ENCODE data around the gene RRBP1.
"Not testable (repeated sequence)": the region's sequence is repeated elsewhere in the genome, so short reads cannot be mapped to it uniquely, and the experiment has no call there.

Gene RRBP1

DNA sequence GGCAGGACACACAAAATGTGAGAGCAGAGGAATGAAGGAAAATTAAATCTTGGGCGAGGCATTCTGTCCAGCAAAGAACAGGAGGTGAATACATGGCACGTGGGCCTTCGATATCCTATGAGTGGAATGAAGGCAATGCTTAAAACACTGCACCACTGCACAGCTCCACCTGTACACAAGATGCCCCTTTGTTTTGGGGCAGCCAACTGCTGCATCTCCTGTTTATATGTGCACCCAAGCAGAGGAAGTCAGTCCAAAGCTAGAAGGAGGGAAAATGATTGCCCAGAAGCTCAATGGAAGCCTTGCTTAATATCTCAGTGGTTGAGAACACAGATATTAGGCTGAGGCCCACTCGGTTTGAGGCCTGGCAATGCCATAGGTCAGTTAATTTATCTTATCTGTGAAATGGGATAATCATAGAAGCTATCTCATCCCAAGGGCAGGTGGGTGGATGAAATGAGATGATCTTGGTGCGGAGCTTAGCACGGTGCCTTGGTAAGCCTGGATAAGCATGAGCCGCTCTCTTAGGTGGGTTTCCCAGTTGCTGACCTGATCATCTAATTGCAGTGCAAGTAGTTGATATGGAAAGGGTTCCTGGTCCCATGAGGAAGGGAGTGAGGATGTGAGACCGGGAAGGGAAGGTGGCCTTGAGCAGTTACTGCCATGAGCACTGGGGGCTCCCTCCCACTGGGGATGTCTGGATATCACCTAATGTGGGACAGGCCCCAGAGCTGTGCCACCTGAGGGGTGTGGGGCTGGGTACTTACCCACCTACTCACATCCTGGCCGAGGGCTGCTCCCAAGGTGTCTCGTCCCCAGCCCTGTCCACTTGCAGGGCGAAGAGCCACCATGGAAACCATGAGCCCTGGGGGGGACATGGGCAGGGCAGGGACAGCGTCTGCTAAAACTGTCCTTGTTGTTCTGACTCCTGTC, 27.6 kb upstream of the RRBP1 start:
- DNase-seq: no peak

DNA sequence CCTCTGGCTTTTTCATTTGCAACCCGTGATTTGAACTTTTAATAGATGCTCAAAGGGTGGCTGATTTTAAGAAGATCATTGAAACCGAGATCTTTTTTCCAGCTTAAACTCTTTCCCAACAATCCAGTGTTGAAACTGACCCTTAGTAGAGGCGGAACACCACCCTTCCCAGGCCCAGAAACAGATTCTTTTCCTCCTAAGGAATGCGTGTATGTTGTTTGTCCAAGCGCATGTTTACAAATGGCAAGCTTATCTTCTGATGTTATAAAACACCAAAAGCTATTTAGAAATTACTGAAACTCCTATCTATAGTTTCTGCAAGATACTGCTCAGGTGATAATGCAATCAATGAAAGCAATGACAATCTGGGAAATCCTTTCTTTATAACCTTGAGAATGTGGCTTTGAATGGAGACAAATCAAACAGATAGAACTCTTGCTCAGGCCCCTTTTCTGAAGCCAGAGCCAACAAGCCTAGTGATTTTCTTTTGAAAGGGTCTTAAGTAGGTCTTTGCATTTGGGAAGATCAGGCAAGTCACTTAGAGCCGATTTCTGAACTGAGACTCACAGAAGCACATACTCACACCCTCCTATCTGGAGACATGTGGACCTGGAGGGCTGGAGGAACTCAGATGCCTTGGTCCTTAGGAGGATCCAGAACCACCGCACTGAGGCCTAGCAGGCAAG, 26.8 kb upstream of the RRBP1 start:
- no peak for DNase-seq

DNA sequence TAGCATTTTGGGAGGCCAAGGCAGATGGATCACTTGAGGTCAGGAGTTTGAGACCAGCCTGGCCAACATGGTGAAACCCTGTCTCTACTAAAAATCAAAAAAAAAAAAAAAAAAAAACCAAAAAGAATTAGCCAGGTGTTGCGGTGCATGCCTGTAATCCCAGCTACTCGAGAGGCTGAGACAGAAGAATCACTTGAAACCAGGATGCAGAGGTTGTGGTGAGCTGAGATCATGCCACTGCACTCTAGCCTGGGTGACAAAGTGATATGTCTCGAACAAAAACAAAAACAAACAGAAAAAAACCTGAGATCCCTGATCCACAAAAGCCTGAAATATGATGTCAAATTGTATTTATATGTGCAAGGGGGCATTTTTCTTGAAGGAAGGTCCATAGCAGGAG, 25.9 kb upstream of the RRBP1 start:
- not testable (repeated sequence) for DNase-seq

DNA sequence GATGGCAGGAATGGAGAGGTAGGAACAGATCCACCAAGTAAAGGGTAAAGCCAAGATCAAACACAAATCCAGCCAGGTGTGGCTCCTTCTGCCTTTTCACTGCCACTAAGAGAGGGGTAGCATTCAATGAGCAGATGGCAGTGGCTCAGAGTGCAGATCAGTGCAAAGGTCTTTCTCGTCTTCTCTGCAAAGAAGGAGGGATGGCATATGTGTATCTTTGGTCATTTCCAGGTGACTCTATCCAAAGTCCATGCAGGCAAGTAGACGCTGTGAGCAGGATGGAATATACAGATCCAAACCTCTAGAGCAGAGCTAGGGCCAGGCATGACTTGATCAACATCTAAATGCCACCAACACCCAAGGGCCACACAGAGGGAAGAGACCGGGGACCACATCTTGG, 24.6 kb upstream of the RRBP1 start:
- no peak for DNase-seq

DNA sequence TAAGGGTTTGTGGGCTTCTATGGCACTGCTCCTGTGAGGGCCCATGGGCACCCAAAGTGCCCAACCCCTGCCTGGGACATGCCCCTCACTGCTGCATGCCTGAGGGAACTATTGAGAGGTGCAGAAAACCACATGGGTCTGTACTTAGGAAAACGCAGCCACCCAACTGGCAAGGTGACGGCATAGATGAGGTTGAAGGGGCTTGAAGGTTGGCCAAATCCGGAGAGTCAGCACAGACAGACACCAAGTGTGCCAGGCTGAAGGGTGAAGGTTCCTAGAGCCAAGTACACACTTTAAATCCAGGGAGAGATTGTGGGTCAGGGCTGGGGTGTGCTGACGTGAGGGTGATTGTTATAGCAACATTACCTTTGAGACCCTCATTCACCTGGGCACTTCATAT, 23.9 kb upstream of the RRBP1 start:
- DNase-seq: no peak

DNA sequence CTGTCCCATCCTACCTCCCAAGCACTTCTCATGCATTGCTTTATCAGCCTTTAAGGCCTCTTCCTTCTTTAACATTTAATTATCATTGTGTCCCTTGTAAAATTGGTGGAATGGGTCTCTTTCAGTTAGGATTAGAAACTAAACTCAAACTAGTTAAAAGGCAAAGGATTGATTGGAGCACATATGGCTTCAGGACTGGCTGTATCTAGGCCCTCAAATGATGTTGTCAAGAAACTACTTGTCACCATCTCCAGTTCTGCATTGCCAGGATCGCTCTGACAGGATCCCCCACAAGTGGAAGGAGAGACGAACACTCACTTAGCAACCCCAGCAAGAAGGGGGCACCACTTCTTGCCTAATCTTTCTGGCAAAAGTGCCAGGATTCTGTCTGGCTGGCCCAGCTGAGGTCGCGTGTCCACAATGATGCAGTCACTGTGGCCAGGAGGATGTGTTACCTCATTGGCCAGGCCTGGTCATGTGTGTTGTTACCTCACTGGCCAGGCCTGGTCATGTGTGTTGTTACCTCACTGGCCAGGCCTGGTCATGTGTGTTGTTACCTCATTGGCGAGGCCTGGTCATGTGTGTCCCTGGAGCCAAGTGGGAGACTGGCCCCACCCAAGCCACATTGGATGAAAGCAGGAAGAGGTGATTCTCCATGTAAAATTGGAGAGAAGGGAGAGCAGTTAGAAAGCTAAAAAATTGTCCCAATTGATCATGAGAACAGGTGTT, 22.7 kb upstream of the RRBP1 start:
- DNase-seq: no peak

DNA sequence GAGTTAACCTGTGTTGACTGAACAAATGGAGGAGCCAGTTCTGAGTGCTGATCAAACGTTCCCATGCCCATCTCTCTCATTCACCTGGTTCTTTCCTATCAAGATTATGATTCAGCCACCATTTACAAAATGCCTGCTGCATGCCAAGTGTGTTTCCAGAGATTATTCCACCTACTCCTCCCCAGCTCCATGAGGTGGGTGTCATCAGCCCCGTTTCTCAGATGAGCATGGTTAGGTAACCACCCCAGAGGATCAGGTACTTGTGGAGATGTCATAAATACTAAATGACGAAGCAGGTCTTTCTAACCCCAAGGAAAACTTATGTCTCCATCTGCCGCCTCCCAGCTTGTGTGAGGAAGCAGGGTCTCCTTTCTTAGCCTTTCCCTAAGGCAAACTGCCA, 19.8 kb upstream of the RRBP1 start:
- DNase-seq: no peak

DNA sequence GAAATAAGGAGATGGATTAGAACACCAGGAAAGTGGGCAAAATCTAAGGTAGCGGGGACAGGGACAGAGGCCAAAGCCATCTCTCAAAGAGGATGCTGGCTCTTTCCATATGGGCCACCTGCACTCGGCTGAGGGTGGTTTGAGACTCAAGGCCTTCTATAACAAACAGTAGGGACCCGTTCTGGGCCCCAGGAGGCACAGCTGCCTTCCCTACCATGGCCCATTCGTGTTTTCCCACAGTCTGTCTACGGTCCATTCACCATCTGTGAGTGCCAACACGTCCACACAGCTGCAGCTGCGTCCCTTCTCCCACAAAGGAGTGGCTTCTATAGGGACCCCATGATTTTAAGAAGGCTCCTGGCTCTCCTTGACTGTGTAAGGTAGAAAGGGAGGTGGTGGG, 18.6 kb upstream of the RRBP1 start:
- DNase-seq: no peak

DNA sequence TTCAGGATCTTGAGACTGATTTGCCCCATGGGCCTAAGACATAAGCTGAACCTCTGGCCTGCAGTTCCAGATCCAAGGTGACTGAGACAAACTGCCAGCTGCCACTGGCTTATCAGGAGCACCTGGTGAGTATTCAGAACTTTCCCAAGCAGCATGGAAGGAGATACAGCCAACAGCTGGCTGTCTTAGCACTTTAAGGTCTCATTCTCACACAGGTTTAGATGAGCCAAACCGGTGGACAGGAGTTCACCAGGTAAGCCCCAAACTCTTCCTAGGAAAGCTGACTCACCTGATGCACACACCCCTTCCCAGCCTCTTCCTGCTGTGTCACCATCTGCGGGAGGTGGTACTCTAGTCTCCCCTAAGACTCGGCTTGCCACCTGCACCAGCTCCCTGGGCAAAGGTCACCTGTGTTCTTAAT, 17.9 kb upstream of the RRBP1 start, which contains the start of gene BANF2:
BANF2 (plus strand) TSS at position 36 of the 421 bp plus-strand sequence. CDS start 25,060 bp downstream, outside the sequence.
- DNase-seq: no peak

DNA sequence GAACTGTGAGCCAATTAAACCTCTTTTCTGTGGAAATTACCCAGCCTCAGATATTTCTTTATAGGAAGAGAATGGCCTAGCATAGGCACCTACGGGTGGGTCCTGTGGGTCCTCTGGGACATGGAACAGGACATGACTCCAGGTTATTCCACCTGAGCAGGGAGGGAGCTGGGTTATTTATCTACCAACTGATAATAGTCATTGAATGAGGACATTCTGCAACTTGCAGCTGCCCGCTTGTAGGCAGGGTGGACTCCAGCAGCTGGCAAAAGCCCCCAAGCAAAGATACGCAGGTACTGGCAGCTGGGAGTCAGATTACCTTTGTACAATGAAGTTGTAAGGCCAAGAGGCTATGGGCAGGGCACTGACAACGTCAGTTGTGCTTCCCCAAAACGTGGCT, 16.3 kb upstream of the RRBP1 start:
- no peak for DNase-seq

DNA sequence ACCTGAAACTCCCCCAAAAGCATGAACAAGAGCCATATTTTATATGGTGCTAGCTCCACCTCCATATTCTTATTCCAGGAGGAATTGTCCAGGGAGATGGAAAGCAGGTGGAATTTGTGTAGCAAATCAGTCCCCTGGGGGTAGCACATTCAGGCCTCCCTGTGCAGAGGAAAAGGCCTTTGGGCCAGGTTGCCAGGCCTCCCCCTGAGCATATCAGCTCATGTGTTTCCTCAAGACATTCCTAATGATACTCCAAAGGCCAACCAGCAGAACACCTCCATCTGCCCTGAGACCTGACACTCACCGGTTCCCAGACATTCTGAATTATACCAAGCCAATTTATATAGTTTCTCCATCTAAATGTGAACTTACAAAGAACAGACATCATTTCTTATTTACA, 15.1 kb upstream of the RRBP1 start:
- no peak for DNase-seq

DNA sequence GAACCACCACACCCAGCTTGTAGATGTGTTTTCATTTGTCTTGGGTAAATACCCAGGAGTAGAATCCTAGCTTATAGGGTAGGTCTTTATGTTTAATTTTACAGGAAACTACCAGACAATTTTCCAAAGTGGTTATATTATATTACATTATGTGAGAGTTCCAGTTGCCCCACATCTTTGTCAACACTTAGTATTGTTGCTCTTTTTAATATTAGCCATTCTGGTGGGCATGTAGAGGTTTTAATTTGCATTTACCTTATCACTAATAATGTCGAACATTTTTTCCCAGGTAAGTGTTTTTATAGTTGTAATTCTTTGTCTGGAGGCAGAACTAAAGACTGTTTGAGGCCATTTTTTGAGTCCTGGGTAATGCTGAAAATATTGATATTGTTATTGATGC, 14.2 kb upstream of the RRBP1 start:
- no peak for DNase-seq

DNA sequence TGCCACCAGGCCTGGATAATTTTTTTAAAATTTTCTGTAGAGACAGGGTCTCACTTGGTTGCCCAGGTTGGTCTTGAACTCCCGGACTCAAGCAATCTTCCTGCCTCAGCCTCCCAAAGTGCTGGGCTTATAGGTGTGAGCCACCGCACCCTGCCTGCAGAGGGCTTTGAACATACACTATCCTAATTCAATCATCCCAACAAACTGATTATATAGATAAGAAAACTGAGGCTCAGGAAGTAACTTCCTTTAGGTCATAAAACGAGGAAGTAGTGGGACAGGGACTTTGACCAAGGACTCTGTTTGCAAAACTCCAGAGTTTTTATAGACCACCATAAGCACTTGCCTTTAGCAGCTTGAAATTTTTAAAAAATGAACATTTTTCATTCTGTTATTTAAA, 12.7 kb upstream of the RRBP1 start:
- no peak for DNase-seq

DNA sequence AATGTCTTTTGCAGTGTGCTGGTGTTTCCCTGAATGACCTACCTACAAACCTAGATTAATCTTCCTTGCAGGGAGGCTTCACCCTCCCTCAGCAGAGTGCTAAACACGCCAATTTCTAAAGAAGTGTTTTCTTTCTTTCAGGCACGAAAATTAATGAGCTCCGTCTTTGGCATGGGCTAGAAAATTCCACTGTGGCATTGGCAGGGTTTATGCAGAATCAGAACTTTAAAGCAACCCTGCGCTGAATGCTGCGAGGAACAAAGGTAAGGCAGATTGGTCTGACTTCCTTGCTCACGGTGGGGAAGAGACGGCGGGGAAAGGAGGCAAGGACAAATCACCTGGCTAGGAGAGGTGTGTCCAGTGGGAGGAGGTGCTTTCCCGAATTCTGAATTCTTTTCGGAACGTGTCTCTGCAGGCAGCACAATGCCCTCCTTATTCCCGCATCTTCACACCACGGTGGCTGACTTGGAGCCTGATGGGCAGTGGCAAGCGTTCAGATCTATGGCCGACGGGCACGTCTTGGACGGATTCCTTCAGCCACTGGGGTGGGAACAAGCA, 11.5 kb upstream of the RRBP1 start:
- no peak for DNase-seq

DNA sequence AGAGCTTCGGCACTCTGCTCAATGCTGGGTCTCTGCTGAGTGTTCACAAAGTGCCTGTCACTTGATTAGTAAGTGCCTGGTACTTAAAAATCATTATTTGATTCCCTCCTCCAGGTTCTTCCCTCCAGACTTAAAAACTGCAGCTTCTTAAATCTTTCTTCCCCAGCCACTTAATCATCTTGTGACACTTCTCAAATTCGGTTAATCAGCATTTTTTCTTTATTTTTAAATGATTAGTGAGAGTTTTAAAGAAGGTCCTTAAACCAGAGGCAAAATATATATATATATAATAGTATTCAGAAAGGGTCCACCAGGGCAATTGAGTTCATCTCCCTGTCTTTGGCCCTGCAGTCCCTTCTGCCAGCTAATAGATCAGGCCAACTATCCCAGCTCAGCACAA, 9.7 kb upstream of the RRBP1 start:
- no peak for DNase-seq

DNA sequence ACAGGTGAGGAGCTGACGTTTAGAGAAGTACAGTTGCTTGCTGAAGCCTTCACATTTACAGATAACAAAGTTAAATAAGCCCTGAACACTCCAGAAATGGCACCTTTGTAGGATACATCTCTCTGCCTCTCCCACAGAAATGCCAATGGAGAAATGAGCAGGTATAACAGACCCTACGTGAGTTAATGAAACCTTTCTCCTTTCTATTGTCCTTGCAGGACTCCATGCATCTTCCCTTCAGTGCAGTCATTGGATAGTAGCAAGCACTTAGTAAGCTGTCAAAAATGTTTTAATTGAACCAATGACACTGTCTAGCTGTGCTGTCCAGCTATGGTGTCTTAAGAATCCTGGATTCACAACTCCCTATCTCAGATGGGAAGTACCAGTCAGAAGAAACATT, 8.1 kb upstream of the RRBP1 start:
- no peak for DNase-seq

DNA sequence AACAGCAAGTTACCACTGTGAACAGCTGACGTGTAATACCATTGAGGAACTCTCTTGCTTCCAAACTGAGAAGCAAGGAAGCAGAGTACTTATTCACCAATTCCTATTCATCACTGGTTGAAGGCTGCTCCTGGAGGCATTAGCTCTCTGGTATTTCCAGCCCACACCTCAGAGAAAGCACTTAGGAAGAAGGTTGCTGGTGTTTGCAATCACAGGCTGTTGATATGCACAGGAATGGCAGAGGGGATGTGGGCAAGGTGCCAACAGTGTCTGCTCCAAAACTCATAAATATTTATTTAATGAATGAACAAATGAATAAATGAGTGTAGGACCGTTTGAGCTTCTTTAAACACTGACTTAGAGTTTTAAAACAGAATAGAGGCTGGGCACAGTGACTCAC, 6.9 kb upstream of the RRBP1 start:
- no peak for DNase-seq

DNA sequence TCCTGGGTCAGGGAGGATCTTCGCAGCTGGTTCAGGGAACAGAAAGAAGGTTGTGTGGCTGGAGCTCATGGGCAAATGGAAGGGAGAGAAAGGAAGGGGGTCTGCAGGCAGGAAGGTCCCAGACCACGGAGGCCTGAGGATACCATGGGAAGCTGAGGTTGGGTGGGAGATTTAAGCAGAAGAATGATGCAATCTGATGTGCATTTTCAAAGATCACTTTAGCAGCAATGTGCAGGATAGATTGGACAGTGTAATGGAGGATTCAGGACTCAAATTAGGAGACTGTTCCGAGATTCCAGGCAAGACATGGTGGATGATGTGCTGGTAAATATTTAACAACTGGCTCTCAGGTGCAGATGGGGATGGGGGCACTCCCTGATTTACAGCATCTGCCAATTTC, 5.8 kb upstream of the RRBP1 start:
- DNase-seq: no peak

DNA sequence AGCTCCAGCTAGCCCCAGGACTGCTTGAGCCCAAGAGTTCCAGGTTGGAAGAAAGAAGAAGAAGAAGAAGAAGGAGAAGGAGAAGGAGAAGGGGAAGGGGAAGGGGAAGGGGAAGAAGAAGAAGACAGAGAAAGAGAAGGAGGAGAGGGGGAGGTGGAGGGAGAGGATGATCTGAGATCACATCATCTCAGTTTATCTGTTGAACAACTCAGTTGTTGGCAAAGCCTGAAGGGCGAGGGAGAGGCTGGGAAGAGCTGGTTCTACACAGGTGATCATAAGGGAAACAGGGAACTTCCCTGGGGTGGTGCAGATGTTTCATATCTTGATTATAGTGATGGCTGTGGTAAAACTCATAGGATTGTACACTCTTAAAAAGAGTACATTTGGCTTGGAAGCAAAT, 3.1 kb upstream of the RRBP1 start:
- no peak for DNase-seq

DNA sequence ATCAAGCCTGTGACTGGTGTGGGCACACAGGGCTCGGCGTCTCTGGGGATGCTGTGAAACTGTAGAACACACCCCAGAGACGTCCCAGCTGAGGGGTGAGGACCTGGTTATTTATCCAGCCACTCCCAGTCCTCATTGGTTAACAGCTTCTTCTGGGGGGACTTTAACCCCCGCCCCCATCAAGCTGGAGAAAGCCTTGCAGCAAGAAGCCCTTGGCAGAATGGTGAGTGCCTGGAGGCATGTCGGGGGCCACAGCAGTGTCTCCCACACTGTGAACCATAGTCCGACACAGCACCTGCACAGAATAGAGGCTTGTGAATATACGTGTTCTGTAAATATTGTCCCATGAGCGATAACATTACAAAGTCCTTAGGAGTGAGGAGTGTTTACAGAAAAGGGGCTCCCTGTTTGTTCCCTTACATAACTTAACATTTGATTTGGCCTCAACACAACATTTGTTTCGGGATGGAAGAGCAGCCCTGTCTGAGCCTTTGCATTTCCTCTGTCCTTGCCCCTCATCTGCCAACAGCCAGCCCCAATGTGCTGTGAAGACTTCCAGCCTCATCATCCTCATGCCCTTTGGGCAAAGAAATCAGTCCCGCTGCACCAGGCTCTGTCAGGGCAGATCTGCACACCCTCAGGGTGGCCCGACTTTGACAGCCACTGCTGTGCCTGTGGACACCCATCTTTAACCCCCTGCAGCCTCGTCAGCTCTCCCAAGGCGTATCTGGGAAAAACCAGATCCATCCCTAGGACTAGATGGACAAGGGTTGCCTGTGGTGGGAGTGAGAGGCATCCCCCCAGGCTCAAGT, 2.2 kb upstream of the RRBP1 start:
- no peak for DNase-seq

DNA sequence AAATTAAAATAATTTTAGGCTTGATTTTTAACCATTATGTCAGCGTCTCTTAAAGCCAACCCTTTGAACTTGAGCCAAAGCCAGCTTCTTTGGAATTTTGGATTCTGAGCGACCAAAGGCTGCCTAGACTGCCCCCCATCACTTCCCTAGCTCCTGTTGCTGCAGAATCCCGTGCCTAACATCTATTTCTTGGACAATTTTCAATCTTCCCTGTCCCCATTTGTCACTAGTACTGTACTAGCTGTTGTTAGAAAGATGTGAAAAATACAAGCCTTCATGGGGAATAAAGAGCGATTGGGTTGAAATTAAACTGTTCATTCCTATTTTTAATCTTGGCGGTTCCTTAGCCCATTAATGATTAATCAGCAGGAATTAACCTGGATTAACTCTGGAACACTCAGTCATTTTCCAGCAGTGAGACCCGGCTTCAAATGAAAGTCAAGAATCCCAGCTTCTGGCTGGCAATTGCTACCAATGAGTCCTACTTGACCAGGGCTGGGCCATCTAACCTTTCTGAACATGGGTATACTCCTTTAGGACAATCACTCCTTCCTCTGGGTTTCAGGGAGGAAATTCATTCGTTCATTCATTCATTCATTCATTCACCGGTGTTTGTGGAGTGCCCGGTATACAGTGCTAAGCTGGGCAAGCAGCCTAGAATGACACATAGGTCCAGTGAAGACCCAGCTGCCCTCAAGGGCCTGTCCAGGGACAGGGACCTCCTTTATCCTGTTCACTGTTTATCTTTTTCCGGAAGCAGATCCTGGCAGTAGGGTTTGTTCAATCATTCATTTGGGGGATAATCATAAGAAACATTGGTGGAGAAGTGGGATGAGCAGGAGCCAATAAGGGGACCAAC, 1.4 kb upstream of the RRBP1 start:
- no peak for DNase-seq

DNA sequence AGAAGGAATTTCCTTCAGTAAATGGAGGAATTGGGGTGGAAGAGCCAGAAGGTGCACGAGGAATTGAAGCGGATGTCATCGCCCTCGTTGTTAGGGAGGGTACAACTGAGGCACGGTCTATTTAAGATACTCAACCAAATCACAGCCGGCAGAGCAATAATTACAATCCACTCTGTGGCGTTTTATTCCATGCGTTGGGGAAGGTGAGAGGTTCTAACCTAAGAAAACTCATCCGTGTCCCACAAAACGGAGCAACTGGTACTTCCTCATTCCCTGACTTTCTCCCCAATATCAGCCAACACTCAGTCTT, 802 bp upstream of the RRBP1 start:
- DNase-seq: no peak
